GM18520 (cell line): Measurements from ENCODE around the gene NRP2.

Experiments used
- ATAC-seq: cut with Tn5 transposase; IDR thresholded peaks from one replicate; pipeline ENCODE4 v1.9.1; 2021; ENCODE audit not compliant: unreplicated experiment

Gene NRP2

GRCh38 chr2:205686056-205686782 lies 3.9 kb downstream of the NRP2 start:
- ATAC-seq, result no peak

- no peak for ATAC-seq
Observed at GRCh38 chr2:205686783-205687640, 4.7 kb downstream of the NRP2 start.

- no peak for ATAC-seq
Observed at GRCh38 chr2:205687641-205687956, 5.3 kb downstream of the NRP2 start.

GRCh38 chr2:205688417-205689200 lies 6.3 kb downstream of the NRP2 start:
- no peak for ATAC-seq

- no peak for ATAC-seq
Observed at GRCh38 chr2:205689820-205690219, 7.5 kb downstream of the NRP2 start.

GRCh38 chr2:205692104-205692503 lies 9.8 kb downstream of the NRP2 start:
- no peak for ATAC-seq

- ATAC-seq, result no peak
Observed at GRCh38 chr2:205694256-205694655, 12.0 kb downstream of the NRP2 start.

- ATAC-seq, result no peak
Observed at GRCh38 chr2:205695460-205695991, 13.2 kb downstream of the NRP2 start.

- no peak for ATAC-seq
Observed at GRCh38 chr2:205696331-205696926, 14.1 kb downstream of the NRP2 start.

GRCh38 chr2:205696927-205697441 lies 14.7 kb downstream of the NRP2 start:
- no peak for ATAC-seq

GRCh38 chr2:205698286-205699268 lies 16.3 kb downstream of the NRP2 start:
- no peak for ATAC-seq

GRCh38 chr2:205699515-205700289 lies 17.4 kb downstream of the NRP2 start:
- no peak for ATAC-seq

- ATAC-seq, result peak; percentile 76
Observed at GRCh38 chr2:205700331-205701132, 18.2 kb downstream of the NRP2 start.

GRCh38 chr2:205701509-205701908 lies 19.2 kb downstream of the NRP2 start:
- ATAC-seq, result no peak

- no peak for ATAC-seq
Observed at GRCh38 chr2:205702576-205702975, 20.3 kb downstream of the NRP2 start.

GRCh38 chr2:205703471-205704126 lies 21.3 kb downstream of the NRP2 start:
- ATAC-seq, result no peak

GRCh38 chr2:205704127-205704741 lies 21.9 kb downstream of the NRP2 start:
- no peak for ATAC-seq
